Ishikawa (cell line): ENCODE results near the gene EFNA5.

Source experiments
- CEBPB ChIP-seq: IDR thresholded peaks from 2 replicates; pipeline ENCODE4 v1.6.1; 2012
- EGR1 ChIP-seq: IDR thresholded peaks from 2 replicates; pipeline ENCODE4 v1.6.1; 2012
- EP300 ChIP-seq: IDR thresholded peaks from 2 replicates; pipeline ENCODE4 v1.6.1; 2012; ENCODE audit warnings: borderline replicate concordance
- FOXM1 ChIP-seq: IDR thresholded peaks from 2 replicates; pipeline ENCODE4 v1.6.1; 2012; ENCODE audit warnings: low read depth, borderline replicate concordance
- NFIC ChIP-seq: IDR thresholded peaks from 2 replicates; pipeline ENCODE4 v1.6.1; 2012
- TAF1 ChIP-seq: IDR thresholded peaks from 2 replicates; pipeline ENCODE4 v1.6.1; 2012; ENCODE audit warnings: low read depth, mild to moderate bottlenecking
- TCF12 ChIP-seq: IDR thresholded peaks from 2 replicates; pipeline ENCODE4 v1.6.1; 2012; ENCODE audit warnings: low read depth
- TEAD4 ChIP-seq: IDR thresholded peaks from 2 replicates; pipeline ENCODE4 v1.6.1; 2012
- YY1 ChIP-seq: IDR thresholded peaks from 2 replicates; pipeline ENCODE4 v1.6.1; 2012; ENCODE audit warnings: low read depth
- TF ChIP-seq, protein P1 (sequence below): IDR thresholded peaks from 2 replicates; pipeline ENCODE4 v1.6.1; 2012
- TF ChIP-seq, protein P2 (sequence below): IDR thresholded peaks from 2 replicates; pipeline ENCODE4 v1.6.1; 2012

DNA sequence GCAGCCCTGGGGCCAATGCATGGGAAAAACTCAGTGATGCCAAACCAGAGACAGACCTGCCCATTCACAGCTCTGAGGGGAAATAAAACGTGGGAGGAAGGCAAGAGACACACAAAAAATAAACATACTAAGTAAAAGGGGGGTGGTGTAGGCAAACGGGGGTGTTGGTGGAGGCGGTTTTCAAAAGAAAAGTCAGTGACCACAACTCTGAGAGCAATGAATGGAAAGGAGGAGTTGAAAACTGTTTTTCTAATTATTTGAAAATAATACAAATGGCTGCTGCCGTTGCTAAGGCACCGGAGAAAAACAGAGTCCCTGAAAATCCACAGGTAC lies 293.5 kb downstream of the EFNA5 start:
- TF ChIP-seq EP300 = no peak
- TF ChIP-seq TAF1 = no peak
- no peak for TF ChIP-seq FOXM1
- no peak for TF ChIP-seq TEAD4
- TF ChIP-seq, protein P1, sequence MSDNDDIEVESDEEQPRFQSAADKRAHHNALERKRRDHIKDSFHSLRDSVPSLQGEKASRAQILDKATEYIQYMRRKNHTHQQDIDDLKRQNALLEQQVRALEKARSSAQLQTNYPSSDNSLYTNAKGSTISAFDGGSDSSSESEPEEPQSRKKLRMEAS = no peak
- TF ChIP-seq NFIC = no peak
- no peak for TF ChIP-seq YY1
- no peak for TF ChIP-seq CEBPB
- TF ChIP-seq, protein P2, sequence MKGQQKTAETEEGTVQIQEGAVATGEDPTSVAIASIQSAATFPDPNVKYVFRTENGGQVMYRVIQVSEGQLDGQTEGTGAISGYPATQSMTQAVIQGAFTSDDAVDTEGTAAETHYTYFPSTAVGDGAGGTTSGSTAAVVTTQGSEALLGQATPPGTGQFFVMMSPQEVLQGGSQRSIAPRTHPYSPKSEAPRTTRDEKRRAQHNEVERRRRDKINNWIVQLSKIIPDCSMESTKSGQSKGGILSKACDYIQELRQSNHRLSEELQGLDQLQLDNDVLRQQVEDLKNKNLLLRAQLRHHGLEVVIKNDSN = no peak
- no peak for TF ChIP-seq TCF12
- no peak for TF ChIP-seq EGR1
